Germinal center (tissue), 1 donor: Measurements from ENCODE around the gene RBM4B.
"Not testable (repeated sequence)": the region's sequence is repeated elsewhere in the genome, so short reads cannot be mapped to it uniquely, and the experiment has no call there.

Experiments
- DNase-seq: peaks from one replicate; pipeline ENCODE4 v3.0.0; 2012; ENCODE audit warnings: mixed read lengths, low spot score

Gene RBM4B

DNA sequence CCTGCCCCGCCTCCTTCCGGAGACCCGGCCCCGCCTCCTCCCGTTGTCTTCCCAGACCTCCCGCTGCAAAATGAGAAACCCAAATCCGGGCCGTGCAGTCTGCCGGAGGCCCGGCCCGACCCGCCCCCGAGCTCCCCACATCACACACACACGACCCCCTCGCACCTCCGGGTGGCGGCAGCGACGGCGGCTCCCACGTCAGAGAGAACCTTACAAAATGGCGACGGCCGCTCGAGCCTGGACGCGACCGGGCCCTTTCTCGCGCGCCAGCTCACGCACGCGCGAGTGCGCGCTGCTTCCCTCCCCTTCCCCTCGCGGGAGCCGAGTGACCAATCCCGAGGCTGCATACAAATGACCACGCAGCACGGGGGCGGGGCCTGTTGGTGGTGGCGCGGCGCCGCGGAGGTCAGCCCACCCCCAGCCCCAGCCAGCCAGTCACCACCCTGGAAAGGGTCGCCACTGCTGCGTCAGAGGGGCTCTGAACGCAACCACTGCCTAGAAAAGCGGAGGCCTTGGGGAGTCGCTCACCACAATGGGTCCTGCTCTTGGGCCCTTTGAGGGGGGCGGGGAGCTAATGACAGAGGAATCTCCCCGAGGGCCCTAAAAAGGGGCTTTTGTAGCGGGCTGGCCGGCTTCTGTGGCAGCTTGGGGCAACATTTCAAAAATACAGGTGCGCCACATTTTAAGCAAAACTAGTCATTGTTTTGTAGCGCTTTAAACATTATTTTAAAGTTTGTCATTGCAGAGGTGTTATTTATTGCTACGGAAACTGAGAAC lies at the start of gene RBM4B:
TSS of gene RBM4B (minus strand) at position 289 of the 777 bp plus-strand sequence. CDS start 808 bp downstream, outside the sequence.
- peak; percentile 97 for DNase-seq

DNA sequence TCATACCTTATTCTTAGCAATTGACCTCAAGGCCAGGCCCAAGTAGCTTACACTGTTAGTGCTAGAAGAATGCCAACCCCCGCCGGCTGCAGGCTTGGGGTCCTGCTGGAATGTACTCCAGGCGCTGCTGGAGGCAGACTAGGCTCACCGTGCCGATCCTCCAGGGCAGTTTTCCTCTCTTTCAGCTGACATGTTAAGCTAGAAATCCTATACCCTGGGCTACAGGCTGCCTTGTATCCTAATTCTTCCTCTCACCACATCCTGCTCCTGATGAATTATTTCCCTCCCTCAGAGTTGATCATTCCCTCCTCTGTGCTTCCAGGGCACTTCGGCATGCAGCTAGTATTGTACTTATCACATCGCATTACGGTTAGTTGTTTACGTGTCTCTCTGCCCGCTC lies 48.0 kb upstream of the RBM4B start:
- DNase-seq = no peak

- no peak for DNase-seq
These were observed 47.4 kb upstream of the RBM4B start for GRCh38 chr11:66725114-66725513.

DNA sequence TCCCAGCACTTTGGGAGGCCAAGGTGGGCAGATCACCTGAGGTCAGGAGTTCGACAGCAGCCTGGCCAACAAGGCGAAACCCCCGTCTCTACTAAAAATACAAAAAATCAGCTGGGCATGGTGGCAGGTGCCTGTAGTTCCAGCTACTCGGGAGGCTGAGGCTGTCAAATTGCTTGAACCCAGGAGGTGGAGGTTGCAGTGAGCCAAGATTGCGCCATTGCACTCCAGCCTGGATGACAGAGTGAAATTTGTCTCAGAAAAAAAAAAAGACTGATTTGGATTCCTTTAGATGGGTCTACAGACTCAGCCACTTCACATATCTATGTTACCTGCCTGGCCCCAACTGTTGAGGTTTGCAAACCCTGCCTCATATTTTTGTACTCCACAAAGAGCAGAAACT lies 46.5 kb upstream of the RBM4B start:
- not testable (repeated sequence) for DNase-seq

- no peak for DNase-seq
These were observed 46.0 kb upstream of the RBM4B start for GRCh38 chr11:66723693-66724092.

- no peak for DNase-seq
These were observed 45.3 kb upstream of the RBM4B start for GRCh38 chr11:66722745-66723651.

GRCh38 chr11:66721939-66722338 lies 44.3 kb upstream of the RBM4B start:
- no peak for DNase-seq

DNA sequence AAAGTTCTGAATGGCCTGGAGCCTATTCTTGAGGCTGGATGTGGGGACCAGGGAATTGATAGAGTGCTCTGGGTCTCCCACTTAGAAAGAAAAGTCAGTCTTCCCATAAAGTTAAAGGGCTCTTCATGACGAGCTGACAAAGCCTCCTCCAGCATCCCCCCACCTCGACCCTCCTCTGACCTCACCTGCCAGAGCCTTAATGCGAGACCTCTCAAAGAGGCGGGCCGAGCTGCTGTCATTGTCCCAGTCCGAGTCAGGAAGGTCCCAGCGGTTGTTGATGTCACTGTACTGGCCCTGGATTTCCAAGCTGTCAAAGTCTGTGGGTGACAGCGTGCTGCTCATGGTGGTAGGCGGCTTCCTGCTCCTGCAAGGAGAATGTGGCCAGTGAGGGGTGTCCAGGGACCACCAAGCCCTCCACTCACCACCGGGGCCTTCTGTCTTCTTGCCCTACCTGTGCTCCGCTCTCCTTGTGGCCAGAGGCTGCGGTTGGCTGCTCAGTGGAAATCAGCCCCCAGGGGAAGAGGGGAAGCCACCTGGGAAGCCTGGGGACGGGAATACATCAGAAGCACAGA lies 43.3 kb upstream of the RBM4B start:
- DNase-seq = no peak

GRCh38 chr11:66720223-66720898 lies 42.7 kb upstream of the RBM4B start:
- no peak for DNase-seq

DNA sequence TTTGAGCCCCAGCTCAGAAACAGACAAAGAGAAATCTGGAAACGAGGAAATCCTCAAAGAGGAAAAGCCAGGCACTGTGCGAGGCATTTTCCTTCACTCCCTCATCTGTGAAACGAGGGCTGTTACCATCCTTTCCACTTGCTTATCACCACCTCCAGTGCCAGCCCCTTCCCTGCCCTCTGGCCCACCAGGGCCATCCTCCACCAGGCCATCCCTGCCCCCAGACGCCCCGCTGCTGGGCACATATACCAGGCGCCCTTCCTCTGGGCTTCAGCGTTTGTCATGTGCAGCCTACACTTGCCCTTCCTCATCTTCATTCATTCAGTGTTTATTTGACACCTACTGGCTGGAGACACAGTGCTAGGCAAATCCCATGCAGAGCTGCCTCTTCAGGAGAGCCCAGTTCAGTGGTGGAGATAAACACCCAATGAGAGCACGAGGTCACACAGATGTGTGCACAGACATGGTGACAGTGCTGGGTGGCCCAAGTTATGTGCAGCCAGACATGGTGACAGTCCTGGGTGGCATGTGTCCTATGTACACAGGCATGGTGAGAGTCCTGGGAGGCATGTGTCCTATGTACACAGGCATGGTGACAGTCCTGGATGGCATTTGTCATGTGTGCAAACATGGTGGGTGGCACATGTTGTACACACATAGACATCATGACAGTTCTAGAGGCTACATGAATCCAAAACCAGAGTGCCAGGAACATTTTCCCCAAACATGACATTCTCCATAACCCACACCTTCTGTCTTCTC lies 41.6 kb upstream of the RBM4B start:
- no peak for DNase-seq

GRCh38 chr11:66718320-66718971 lies 40.8 kb upstream of the RBM4B start:
- DNase-seq = no peak

DNA sequence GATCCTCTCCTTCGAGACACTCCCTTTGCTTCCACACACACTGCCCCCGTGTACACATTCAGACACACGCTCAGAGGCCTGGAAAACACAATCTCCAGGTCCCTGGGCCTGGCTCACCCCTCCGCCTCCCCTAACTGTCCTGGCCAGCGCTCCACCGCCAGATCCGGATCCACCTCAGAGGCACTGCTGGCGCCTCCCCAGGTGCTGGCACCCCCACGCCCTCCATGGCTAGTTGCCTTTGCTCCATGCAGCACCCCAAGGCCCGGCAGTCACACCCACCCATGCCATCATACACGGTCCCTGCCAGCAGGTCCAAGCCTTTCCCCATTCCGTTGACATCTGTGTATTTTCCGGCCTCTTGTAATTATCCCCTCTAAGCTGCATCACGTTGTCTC lies 40.2 kb upstream of the RBM4B start:
- DNase-seq = no peak

GRCh38 chr11:66716996-66717395 lies 39.3 kb upstream of the RBM4B start:
- no peak for DNase-seq

- no peak for DNase-seq
These were observed 37.8 kb upstream of the RBM4B start for GRCh38 chr11:66715346-66716085.

DNA sequence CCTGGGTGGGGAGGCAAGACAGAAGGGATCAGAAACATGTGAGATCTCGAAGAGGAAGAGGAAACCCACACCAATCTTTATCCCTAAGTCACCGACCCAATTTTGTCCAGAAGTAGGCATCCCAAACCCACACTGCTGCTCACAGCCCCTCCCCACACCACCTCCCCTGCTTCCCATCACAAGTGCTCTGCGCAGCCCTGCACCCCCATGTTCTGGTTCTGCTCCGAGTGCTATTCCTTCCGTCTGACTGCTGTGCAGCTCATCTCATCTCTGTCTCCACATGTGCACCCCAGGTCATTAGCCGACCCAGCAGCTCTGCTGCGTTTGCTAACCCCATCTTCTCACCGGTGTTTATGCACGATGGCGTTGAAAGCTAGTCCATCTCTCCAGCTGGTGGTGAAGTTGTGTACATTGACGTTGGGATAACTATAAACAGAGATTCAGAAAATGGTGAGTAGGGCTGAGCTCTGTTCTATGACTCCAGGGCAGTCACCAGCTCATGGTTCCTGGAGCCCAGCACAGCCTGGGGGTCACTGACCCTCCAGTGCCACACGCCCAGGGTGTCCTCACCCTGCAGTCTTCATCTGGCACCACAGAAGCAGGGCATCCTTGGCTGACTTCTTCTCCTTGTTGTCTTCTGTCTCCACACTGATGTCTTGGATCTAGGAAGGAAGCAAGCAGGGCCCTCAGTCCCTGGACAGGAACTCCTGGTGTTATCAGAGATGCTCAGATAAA lies 36.2 kb upstream of the RBM4B start:
- no peak for DNase-seq

GRCh38 chr11:66710384-66710930 lies 32.8 kb upstream of the RBM4B start:
- DNase-seq = no peak

GRCh38 chr11:66708701-66709100 lies 31.0 kb upstream of the RBM4B start:
- no peak for DNase-seq

DNA sequence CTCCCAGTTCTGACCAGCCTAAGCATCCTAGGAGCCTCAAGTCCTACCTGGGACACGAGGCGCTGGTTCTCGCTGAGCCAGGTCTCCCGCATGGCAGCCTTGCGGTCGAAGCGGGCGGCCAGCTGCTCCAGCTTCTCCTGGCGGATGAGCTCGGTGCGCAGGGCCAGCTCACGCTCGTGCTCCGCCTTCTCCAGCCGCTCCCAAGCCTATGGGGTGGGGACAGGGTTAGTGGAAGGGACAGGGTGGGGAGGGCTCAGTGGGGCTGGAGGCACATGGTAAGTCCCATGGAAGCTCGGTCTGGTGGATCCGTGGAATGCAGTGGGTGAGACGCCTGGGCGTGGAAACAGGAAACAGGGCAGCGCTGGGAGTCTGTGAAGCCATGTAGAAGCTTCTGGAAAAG lies 30.4 kb upstream of the RBM4B start:
- DNase-seq = no peak

DNA sequence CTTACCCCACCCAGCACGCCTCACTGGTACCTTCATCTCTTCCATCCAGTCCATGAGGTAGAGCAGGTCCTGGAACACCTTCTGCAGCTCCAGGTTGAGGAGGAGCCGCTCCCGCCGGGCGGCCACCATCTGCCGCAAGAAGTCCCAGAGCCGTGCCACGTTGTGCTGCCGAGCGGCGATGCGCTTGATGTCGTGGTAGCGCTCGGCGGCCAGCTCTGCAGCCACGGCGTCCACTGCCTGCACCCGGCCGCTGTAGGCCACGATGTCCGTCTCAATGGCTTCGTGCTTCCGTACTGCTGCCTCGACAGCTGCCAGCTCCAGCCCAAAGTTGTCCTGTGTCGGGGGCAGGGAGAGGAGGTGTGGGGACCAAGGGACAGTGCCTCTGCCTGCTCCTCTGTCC lies 29.8 kb upstream of the RBM4B start:
- DNase-seq = no peak
